NB4 (cell line): Measurements from ENCODE around the gene HS3ST5.

Experiments used
- POLR2A ChIP-seq: IDR thresholded peaks from 2 replicates; pipeline ENCODE4 v1.6.1; 2011; ENCODE audit warnings: mild to moderate bottlenecking; ENCODE audit not compliant: insufficient read length; ENCODE audit errors: extremely low read depth
- TF ChIP-seq, protein P1 (sequence below): IDR thresholded peaks from one replicate; pipeline ENCODE4 v1.5.1; 2012; ENCODE audit warnings: low read depth, low read length

- no peak for TF ChIP-seq POLR2A
- TF ChIP-seq, protein P1, sequence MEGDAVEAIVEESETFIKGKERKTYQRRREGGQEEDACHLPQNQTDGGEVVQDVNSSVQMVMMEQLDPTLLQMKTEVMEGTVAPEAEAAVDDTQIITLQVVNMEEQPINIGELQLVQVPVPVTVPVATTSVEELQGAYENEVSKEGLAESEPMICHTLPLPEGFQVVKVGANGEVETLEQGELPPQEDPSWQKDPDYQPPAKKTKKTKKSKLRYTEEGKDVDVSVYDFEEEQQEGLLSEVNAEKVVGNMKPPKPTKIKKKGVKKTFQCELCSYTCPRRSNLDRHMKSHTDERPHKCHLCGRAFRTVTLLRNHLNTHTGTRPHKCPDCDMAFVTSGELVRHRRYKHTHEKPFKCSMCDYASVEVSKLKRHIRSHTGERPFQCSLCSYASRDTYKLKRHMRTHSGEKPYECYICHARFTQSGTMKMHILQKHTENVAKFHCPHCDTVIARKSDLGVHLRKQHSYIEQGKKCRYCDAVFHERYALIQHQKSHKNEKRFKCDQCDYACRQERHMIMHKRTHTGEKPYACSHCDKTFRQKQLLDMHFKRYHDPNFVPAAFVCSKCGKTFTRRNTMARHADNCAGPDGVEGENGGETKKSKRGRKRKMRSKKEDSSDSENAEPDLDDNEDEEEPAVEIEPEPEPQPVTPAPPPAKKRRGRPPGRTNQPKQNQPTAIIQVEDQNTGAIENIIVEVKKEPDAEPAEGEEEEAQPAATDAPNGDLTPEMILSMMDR = no peak
Observed at GRCh38 chr6:114075300-114075699, 267.5 kb downstream of the HS3ST5 start.
